Subcutaneous adipose tissue (tissue), 4 donors: ENCODE data around the gene OR5K2. TPM values are rescaled to one million over a fixed set of nuclear protein-coding genes. Genes with fewer than 3 reads are reported as not detected.

ENCODE experiments used
- CTCF ChIP-seq: fragments of 450-650 bp; IDR thresholded peaks from one replicate; pipeline ENCODE4 v1.5.1; 2016; ENCODE audit warnings: low read depth, mild to moderate bottlenecking, control low read depth, antibody characterized with exemption, moderate library complexity
- total RNA-seq, 4 donors: library from RNA; depleted of rRNA; stranded (reverse); fragments of >200 nt; gene quantifications; one replicate each; pipeline ENCODE4 v1.1.0, GENCODE V29; 2016

The OR5K2 gene
- total RNA-seq, 4 donors from 2014 or later, result not detected

GRCh38 chr3:98521897-98522543, 24.5 kb downstream of the OR5K2 start:
- TF ChIP-seq CTCF, result no peak

GRCh38 chr3:98522544-98523281, 25.2 kb downstream of the OR5K2 start, which contains the start of gene CLDND1:
Gene CLDND1, minus strand, starts transcription at chr3:98522902. Its CDS starts 1,478 bp downstream, at chr3:98521424.
- no peak for TF ChIP-seq CTCF

- TF ChIP-seq CTCF, result no peak
Observed at GRCh38 chr3:98525494-98525893, 28.0 kb downstream of the OR5K2 start.

DNA sequence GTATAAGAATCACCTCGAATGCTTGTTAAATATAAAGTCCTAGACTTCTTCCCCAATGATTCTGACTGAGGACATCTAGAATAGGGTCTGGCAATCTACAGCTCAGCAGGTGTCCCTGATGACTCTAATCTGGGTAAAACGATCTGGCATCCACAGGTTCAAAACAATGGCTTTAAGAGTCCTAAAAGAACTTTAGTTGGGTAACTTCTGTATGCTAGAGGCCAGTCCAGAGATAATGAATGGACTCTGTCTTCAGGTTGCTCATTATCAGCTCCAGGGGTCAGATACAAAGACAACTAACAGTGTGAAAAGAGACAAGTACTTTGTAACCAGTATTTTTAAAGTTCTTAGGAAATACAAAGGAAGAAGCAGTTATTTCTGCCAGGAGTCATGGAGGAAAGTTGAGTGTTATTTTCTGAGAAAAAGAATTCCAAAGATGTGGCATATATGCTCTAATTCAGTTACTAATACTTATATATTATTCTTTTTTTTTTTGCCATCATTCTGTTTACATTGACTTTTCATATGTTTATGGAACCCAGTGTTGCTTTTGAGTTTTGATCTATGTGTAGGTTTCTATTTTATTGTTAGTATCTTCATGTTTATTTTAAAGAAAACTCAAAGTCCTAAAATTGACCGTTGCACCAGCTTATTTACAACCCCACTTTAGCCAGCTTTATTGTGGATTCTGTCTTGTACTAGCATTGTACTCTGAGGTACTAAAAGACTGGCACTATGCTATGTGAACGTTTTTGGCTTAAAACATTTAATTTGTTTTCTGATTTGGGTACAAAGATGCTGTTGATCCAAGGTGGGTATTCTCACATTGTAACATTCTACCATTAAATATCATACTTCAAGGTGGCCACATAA, 31.2 kb downstream of the OR5K2 start:
- TF ChIP-seq CTCF, result no peak

- TF ChIP-seq CTCF, result no peak
Observed at GRCh38 chr3:98529856-98530459, 32.5 kb downstream of the OR5K2 start.

- no peak for TF ChIP-seq CTCF
Observed at GRCh38 chr3:98530676-98531075, 33.2 kb downstream of the OR5K2 start.
